Kidney (tissue), 14 donors: Measurements from ENCODE around the gene BABAM2. TPM values are rescaled to one million over a fixed set of nuclear protein-coding genes. Genes with fewer than 3 reads are reported as not detected.

Source experiments
- DNase-seq, 5 donors: peaks; one replicate each; pipeline ENCODE4 v3.0.0-alpha.2; 2013 to 2020
- FAIRE-seq: peaks from 2 replicates; lab custom pipeline; 2012; peaks lifted over from hg19 to GRCh38; lab: Jason Lieb, UNC
- H3K27ac ChIP-seq, 2 donors: one replicate each; pipeline ENCODE4 v1.7.0; 2013; ENCODE audit warnings: low read depth in 2 of 2, low read length in 2 of 2, inconsistent platforms in 1 of 2
- H3K27me3 ChIP-seq: one replicate; pipeline ENCODE4 v1.7.1; 2013; ENCODE audit warnings: low read length, inconsistent platforms; ENCODE audit not compliant: control insufficient read depth, insufficient read depth
- H3K36me3 ChIP-seq, 3 donors: one replicate each; pipeline versions ENCODE4 v1.7.0 to v1.7.1; 2013; ENCODE audit warnings: low read length in 3 of 3, control low read depth in 1 of 3, inconsistent platforms in 1 of 3; ENCODE audit not compliant: insufficient read depth in 3 of 3, control insufficient read depth in 2 of 3
- H3K4me1 ChIP-seq, 3 donors: one replicate each; pipeline versions ENCODE4 v1.7.0 to v1.7.1; 2013; ENCODE audit warnings: low read length in 3 of 3, inconsistent platforms in 1 of 3, low read depth in 1 of 3; ENCODE audit not compliant: control insufficient read depth in 2 of 3, insufficient read depth in 2 of 3
- H3K4me3 ChIP-seq, 3 donors: one replicate each; pipeline versions ENCODE4 v1.7.0 to v1.8.1; 2013; ENCODE audit warnings: low read length in 3 of 3, control low read depth in 1 of 3, inconsistent platforms in 1 of 3
- H3K9ac ChIP-seq, 3 donors: one replicate each; pipeline versions ENCODE4 v1.7.0 to v1.7.1; 2013; ENCODE audit warnings: low read length in 3 of 3, control low read depth in 1 of 3, inconsistent platforms in 1 of 3
- H3K9me3 ChIP-seq, 3 donors: one replicate each; pipeline versions ENCODE4 v1.7.0 to v1.7.1; 2013; ENCODE audit warnings: low read length in 3 of 3, control low read depth in 1 of 3, inconsistent platforms in 1 of 3; ENCODE audit not compliant: control insufficient read depth in 2 of 3, insufficient read depth in 1 of 3
- CTCF ChIP-seq: IDR thresholded peaks from 3 replicates; pipeline ENCODE4 v1.5.1; 2012; ENCODE audit warnings: mild to moderate bottlenecking, moderate library complexity, borderline replicate concordance; ENCODE audit not compliant: insufficient read depth; ENCODE audit errors: extremely low read depth
- intact Hi-C: fragments of 100-400 bp; cut with DNase I; formaldehyde crosslinking; loops from one replicate; pipeline ENCODE4 v1.11.1; 2022
- polyA plus RNA-seq: library from polyadenylated mRNA; stranded (reverse); fragments of 350-450 nt; fragmentation: Illumina TruSeq; extraction: RNeasy Lipid Tissue Mini Kit (QIAGEN cat#74804); gene quantifications from one replicate; pipeline ENCODE4 v1.2.3, GENCODE V29; 2014; ENCODE audit warnings: low read depth, low replicate concordance; ENCODE audit not compliant: insufficient read depth
- total RNA-seq: library from RNA; stranded (reverse); fragmentation: NEBNext Ultra II Directional; extraction: Animal tissue kit (Norgen Biotek cat#: 25700); gene quantifications from one replicate; pipeline ENCODE4 v1.2.1, GENCODE V29; 2021
- donor health status: control.
- donor health status: control.
- donor health status: control.
- donor health status: control.
- donor health status: control.
- donor health status: DM: yes; HTN: yes; CAD: no.
- donor health status: Normal renal cell carcinoma (clear cell type).

The BABAM2 gene
- total and polyA plus RNA-seq, 2 donors from 2014 or later: 68.4 to 74.1 TPM

GRCh38 chr2:28314968-28315367, 424.4 kb downstream of the BABAM2 start:
- no peak overlapping the region for H3K9ac ChIP-seq
- no peak overlapping the region for H3K27ac ChIP-seq
- no peaks in the 10 kb centered on the region for H3K9me3 ChIP-seq
- peaks cover 0 to 4% (median 0%) of the 10 kb centered on the region in 3 donors for H3K4me1 ChIP-seq
- no peak for TF ChIP-seq CTCF
- no peak overlapping the region for H3K4me3 ChIP-seq
- H3K36me3 ChIP-seq: no peaks in the 10 kb centered on the region
- FAIRE-seq (no peak), DNase-seq (no peak)
- intact Hi-C loops: no loop called here
- H3K27me3 ChIP-seq: no peaks in the 10 kb centered on the region

GRCh38 chr2:28316546-28317335, 426.2 kb downstream of the BABAM2 start:
- H3K27me3 ChIP-seq: no peaks in the 10 kb centered on the region
- intact Hi-C loops: no loop called here
- TF ChIP-seq CTCF: no peak

GRCh38 chr2:28317390-28317789, 426.9 kb downstream of the BABAM2 start:
- FAIRE-seq: no peak
- no peak overlapping the region for H3K9ac ChIP-seq
- peaks cover 0 to 4% (median 3%) of the 10 kb centered on the region in 3 donors for H3K4me1 ChIP-seq
- H3K4me3 ChIP-seq: no peak overlapping the region
- intact Hi-C loops: no loop called here
- H3K36me3 ChIP-seq: no peaks in the 10 kb centered on the region
- TF ChIP-seq CTCF: no peak
- H3K9me3 ChIP-seq: no peaks in the 10 kb centered on the region
- H3K27ac ChIP-seq: no peak overlapping the region
- no peaks in the 10 kb centered on the region for H3K27me3 ChIP-seq
- DNase-seq: no peak

More at GRCh38 chr2:28316546-28317335, 426.2 kb downstream of the BABAM2 start:
- Histone ChIP-seq H3K9me3 (no peaks in the 10 kb centered on the region), H3K4me3 (no peak overlapping the region), H3K4me1 (peaks cover 0 to 4% (median 3%) of the 10 kb centered on the region in 3 donors), H3K27ac (no peak overlapping the region), H3K36me3 (no peaks in the 10 kb centered on the region), H3K9ac (no peak overlapping the region)
- no peak for FAIRE-seq
- DNase-seq: no peak
